Nephron progenitor cell (in vitro differentiated cells): Measurements from ENCODE around the gene MAP4K2.

ENCODE experiments used
- DNase-seq: peaks from one replicate; pipeline ENCODE4 v3.0.0; 2021
- H3K27ac Mint-ChIP-seq: 2 replicates; pipeline ENCODE4 v1.8.0; 2021; ENCODE audit warnings: mild to moderate bottlenecking, moderate library complexity, mixed read lengths
- H3K27me3 Mint-ChIP-seq: 2 replicates; pipeline ENCODE4 v1.8.0; 2021; ENCODE audit warnings: mild to moderate bottlenecking, low read depth, mixed read lengths; ENCODE audit not compliant: poor library complexity
- H3K36me3 Mint-ChIP-seq: 2 replicates; pipeline ENCODE4 v1.8.0; 2021; ENCODE audit warnings: low read depth, mixed read lengths
- H3K4me1 Mint-ChIP-seq: 2 replicates; pipeline ENCODE4 v1.8.0; 2021; ENCODE audit warnings: mixed read lengths
- H3K4me3 Mint-ChIP-seq: 2 replicates; pipeline ENCODE4 v1.8.0; 2021; ENCODE audit warnings: mild to moderate bottlenecking, moderate library complexity, mixed read lengths
- H3K9me3 Mint-ChIP-seq: 2 replicates; pipeline ENCODE4 v1.8.0; 2021; ENCODE audit warnings: mild to moderate bottlenecking, moderate library complexity, mixed read lengths
- TF ChIP-seq, protein P1 (sequence below): fragments of 200-600 bp; sonication (generic); IDR thresholded peaks from 2 replicates; pipeline ENCODE4 v1.5.0; 2021; ENCODE audit warnings: antibody characterized with exemption

The MAP4K2 gene

DNA sequence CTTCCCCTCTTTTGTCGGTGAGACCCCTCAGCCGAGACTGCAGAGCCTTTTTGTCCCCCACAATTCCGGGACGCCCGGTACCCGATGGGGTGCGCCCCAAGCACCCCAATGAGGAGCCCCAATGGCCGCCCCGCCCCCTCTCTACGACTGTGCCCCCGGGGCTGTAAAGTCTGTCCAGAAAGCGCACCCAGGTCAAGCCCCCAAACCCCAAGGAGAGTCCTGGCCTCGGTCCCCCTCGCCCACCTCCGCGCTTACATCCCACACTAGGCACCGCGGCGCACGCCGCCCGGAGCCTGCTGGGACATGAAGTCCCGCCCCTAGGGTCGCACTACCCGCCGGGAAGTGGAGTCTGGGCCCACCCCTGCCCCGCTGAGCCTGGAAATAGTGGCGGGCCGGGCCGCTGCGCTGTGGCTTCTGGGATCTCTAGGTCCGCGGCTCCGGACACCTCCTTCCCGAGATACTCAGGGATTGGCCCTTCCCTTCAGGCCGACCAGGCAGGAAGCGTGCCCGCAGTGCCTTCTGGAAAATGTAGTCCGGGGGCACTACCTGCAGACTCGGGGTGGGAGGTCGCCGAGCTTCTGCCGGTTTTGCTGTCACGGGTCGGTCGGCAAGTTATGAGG is 7.4 kb upstream of the MAP4K2 start, which contains the start of gene MEN1:
Gene MEN1, minus strand, starts transcription at position 281 of the 620 bp plus-strand sequence. CDS start 442 bp downstream, outside the sequence.
- H3K36me3 Mint-ChIP-seq = peaks cover 26% of the 10 kb centered on the region

DNA sequence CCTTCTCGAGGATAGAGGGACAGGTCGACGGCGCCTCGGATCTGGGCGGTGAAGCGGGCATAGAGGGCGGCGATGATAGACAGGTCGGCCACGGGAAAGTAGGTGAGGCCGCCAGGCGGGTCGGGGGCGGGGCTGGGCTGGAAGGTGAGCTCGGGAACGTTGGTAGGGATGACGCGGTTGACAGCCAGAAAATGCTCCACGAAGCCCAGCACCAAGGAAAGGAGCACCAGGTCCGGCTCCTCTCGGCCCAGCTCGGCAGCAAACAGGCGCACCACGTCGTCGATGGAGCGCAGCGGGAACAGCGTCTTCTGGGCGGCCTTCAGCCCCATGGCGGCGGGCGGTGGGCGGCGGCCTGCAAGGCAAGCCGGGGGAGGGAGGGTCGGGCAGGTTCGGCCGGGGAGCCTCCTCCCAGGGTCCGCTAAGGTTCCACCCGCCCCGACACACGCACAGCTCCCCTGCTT is 6.8 kb upstream of the MAP4K2 start:
- peak; percentile 71 for DNase-seq
- Mint-ChIP-seq H3K4me3 (peak overlapping the region; percentile 92), H3K27me3 (peaks cover 4% of the 10 kb centered on the region), H3K36me3 (peaks cover 27% of the 10 kb centered on the region), H3K27ac (no peak overlapping the region), H3K9me3 (no peaks in the 10 kb centered on the region), H3K4me1 (peaks cover 29% of the 10 kb centered on the region)
- TF ChIP-seq, protein P1, sequence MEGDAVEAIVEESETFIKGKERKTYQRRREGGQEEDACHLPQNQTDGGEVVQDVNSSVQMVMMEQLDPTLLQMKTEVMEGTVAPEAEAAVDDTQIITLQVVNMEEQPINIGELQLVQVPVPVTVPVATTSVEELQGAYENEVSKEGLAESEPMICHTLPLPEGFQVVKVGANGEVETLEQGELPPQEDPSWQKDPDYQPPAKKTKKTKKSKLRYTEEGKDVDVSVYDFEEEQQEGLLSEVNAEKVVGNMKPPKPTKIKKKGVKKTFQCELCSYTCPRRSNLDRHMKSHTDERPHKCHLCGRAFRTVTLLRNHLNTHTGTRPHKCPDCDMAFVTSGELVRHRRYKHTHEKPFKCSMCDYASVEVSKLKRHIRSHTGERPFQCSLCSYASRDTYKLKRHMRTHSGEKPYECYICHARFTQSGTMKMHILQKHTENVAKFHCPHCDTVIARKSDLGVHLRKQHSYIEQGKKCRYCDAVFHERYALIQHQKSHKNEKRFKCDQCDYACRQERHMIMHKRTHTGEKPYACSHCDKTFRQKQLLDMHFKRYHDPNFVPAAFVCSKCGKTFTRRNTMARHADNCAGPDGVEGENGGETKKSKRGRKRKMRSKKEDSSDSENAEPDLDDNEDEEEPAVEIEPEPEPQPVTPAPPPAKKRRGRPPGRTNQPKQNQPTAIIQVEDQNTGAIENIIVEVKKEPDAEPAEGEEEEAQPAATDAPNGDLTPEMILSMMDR = no peak

More for the DNA sequence above, 7.4 kb upstream of the MAP4K2 start, which contains the start of gene MEN1:
- Mint-ChIP-seq H3K27me3 (peaks cover 6% of the 10 kb centered on the region), H3K9me3 (no peaks in the 10 kb centered on the region), H3K4me3 (peak within 1 kb of the TSS; percentile 92), H3K4me1 (peaks cover 31% of the 10 kb centered on the region), H3K27ac (peak within 1 kb of the TSS; percentile 57)
- TF ChIP-seq, protein P1 = no peak
- peak; percentile 95 for DNase-seq

DNA sequence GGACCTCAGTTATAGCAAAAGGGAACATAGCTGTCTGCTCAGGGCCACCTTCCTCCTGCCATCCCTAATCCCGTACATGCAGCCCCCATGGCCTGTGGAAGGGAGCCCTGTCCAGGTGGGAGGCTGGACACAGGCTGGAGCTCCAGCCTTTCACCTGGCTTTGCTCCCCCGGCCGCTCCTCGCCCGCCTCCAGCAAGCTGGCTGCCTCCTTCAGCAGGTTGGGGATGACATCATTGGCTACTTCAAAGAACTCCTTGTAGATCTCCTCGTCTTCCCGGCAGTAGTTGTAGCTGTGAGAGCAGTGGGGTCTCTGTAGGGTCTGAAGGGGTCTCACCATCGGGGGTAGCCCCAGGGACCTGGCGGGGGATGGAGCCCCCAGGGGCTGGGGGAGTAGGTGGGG is 2.5 kb upstream of the MAP4K2 start:
- Mint-ChIP-seq H3K36me3 (peaks cover 27% of the 10 kb centered on the region), H3K4me1 (peaks cover 25% of the 10 kb centered on the region), H3K4me3 (no peak overlapping the region), H3K27me3 (no peaks in the 10 kb centered on the region), H3K27ac (no peak overlapping the region), H3K9me3 (no peaks in the 10 kb centered on the region)
- TF ChIP-seq, protein P1 = no peak
- no peak for DNase-seq

DNA sequence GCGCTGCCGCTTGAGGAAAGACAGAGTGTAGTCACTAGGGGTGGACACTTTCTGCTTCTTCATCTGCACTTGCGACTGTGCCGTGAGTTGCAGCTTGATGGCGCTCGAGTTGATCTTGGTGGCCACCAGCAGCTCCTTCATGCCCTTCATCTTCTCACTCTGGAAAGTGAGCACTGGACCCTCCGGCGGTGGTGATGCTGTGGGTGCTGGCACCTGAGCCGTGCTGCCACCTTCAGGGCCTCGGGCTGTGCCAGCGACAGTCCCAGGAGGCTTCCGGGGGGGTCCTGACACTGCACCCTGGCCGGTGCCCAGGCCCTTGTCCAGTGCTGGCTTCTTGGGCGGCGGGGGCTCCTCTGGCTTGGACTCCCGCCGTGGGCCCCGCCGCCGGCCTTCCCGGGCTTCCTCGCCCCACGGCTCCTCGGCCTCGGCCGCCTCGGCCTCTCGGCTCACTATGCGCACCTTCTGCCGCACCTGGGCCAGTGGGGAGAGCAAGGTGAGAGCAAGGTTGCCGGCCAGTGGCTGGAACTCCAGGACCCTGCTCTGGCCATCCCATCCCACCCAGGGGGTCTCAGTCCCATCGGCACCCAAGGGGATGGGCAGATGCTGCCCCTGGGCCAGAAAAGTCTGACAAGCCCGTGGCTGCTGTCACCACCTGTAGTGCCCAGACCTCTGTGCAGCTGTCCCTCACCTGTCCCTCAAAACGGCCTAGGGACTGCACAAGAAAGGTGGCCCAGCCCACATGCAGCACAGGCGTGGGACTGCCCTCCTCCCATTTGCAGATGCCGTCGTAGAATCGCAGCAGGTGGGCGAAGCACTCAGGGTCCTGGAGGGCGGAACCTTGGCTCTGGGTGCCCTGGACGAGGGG is 1.6 kb upstream of the MAP4K2 start:
- peaks cover 25% of the 10 kb centered on the region for H3K4me1 Mint-ChIP-seq
- H3K4me3 Mint-ChIP-seq = peak overlapping the region; percentile 92
- no peak for DNase-seq
- TF ChIP-seq, protein P1 = no peak
- no peaks in the 10 kb centered on the region for H3K9me3 Mint-ChIP-seq
- no peaks in the 10 kb centered on the region for H3K27me3 Mint-ChIP-seq
- H3K27ac Mint-ChIP-seq = no peak overlapping the region
- H3K36me3 Mint-ChIP-seq = peaks cover 29% of the 10 kb centered on the region

DNA sequence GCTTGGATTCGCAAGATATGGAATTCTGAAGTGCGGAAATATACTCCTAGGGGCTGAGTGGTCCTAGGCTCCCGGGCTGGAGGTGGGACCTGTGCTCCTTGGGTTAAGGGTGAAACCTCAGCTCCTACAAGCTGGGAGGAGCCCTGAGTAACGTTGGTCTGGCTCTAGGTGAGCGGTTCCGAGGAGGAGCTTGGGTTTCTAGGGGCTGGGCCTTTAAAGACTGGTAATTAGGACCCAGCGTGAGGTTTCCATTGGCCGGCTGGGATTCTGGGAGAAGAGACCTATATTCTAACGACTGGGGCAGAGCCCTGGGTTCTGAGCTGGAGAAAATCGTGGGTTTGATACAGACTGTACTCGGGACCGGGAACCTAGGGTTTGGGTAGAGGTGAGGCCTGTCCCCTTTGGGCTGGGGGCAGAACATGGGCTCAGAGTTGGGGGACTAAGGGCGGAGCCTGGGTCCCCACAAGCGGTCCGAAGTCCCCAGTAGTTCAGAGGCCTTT is 882 bp upstream of the MAP4K2 start:
- TF ChIP-seq, protein P1 = no peak
- H3K9me3 Mint-ChIP-seq = no peaks in the 10 kb centered on the region
- H3K27ac Mint-ChIP-seq = peak overlapping the region; percentile 96
- no peaks in the 10 kb centered on the region for H3K27me3 Mint-ChIP-seq
- H3K4me1 Mint-ChIP-seq = peaks cover 22% of the 10 kb centered on the region
- H3K36me3 Mint-ChIP-seq = peaks cover 31% of the 10 kb centered on the region
- peak overlapping the region; percentile 92 for H3K4me3 Mint-ChIP-seq
- DNase-seq = no peak
